GM12878 (cell line): ENCODE measurements around the gene CAPNS2. TPM values are rescaled to one million over a fixed set of nuclear protein-coding genes. Genes with fewer than 3 reads are reported as not detected.

Experiments used
- ATAC-seq: fragments of 200-7000 bp; cut with Tn5 transposase; 3 replicates; pipeline ENCODE4 v1.9.1; 2020; ENCODE audit warnings: mild to moderate bottlenecking, moderate library complexity
- BruUV-seq: library from RNA; stranded (reverse); fragments of 400-500 nt; replicated peaks from 2 replicates; lab custom pipeline; 2021; lab: Mats Ljungman, UMichigan
- CTCF ChIA-PET: fragments of 300-600 bp; sonication (Branson Sonifier 250); formaldehyde crosslinking; extraction: SDS; loops from one replicate; lab custom pipeline; 2021; ENCODE audit warnings: inconsistent platforms; lab: Yijun Ruan, JAX
- POLR2A ChIA-PET: fragments of 350-600 bp; formaldehyde crosslinking; extraction: SDS; loops from one replicate; lab custom pipeline; 2021; ENCODE audit warnings: inconsistent platforms; lab: Charles Lee
- RAD21 ChIA-PET: fragments of 300-600 bp; sonication (Branson Sonifier 250); formaldehyde crosslinking; loops from one replicate; lab custom pipeline; 2023; ENCODE audit warnings: antibody characterized with exemption; ENCODE audit not compliant: unreplicated experiment; lab: Charles Lee
- SMC1A ChIA-PET: fragments of 300-600 bp; sonication (Branson Sonifier 250); formaldehyde crosslinking; loops from one replicate; lab custom pipeline; 2023; ENCODE audit not compliant: unreplicated experiment, uncharacterized antibody; lab: Charles Lee
- DNase-seq: peaks from one replicate; pipeline ENCODE4 v3.0.0-alpha.2; 2011; ENCODE audit warnings: low read depth, low spot score
- FAIRE-seq: peaks from 3 replicates; lab custom pipeline; 2011; peaks lifted over from hg19 to GRCh38; lab: Jason Lieb, UNC
- H2AFZ ChIP-seq: 2 replicates; pipeline ENCODE4 v1.6.0; 2011; ENCODE audit warnings: low read depth, low read length, control low read depth; ENCODE audit not compliant: control insufficient read depth
- H3K27ac ChIP-seq: 2 replicates; pipeline ENCODE4 v1.5.1; 2011; ENCODE audit warnings: control low read depth; ENCODE audit not compliant: control insufficient read depth, insufficient read depth
- H3K27me3 ChIP-seq, 2 experiments: replicated peaks in 1 of 2; 2 replicates each; pipeline versions ENCODE4 v1.6.0 to v1.6.1; 2011; ENCODE audit warnings: low read length in 1 of 2; ENCODE audit not compliant: control insufficient read depth in 2 of 2, insufficient read depth in 2 of 2
- H3K36me3 ChIP-seq, 2 experiments: 2 replicates each; pipeline ENCODE4 v1.5.1; 2011; ENCODE audit warnings: low read length in 1 of 2; ENCODE audit not compliant: control insufficient read depth in 2 of 2, insufficient read depth in 2 of 2
- H3K4me1 ChIP-seq: 2 replicates; pipeline ENCODE4 v1.6.1; 2011; ENCODE audit warnings: mild to moderate bottlenecking, low read length, moderate library complexity, mixed read lengths; ENCODE audit not compliant: control insufficient read depth, insufficient read depth
- H3K4me2 ChIP-seq: 2 replicates; pipeline ENCODE4 v1.6.0; 2011; ENCODE audit warnings: control low read depth; ENCODE audit not compliant: control insufficient read depth, insufficient read depth
- H3K4me3 ChIP-seq: fragments of 200-600 bp; sonication (generic); 2 replicates; pipeline ENCODE4 v1.5.1; 2016
- H3K79me2 ChIP-seq: 2 replicates; pipeline ENCODE4 v1.6.0; 2011; ENCODE audit warnings: low read length; ENCODE audit not compliant: control insufficient read depth, insufficient read depth
- H3K9ac ChIP-seq: 2 replicates; pipeline ENCODE4 v1.8.0; 2011; ENCODE audit warnings: low read length, control low read depth, mixed read lengths; ENCODE audit not compliant: control insufficient read depth, insufficient read depth
- H3K9me3 ChIP-seq: replicated peaks from 3 replicates; pipeline ENCODE4 v1.5.1; 2011; ENCODE audit warnings: mild to moderate bottlenecking, low read length; ENCODE audit not compliant: control insufficient read depth, insufficient read depth
- H4K20me1 ChIP-seq: 2 replicates; pipeline ENCODE4 v1.6.0; 2011; ENCODE audit not compliant: control insufficient read depth, insufficient read depth
- CEBPB ChIP-seq, 2 experiments: fragments of 150-350 bp in 1 of 2; IDR thresholded peaks; 2 replicates each; pipeline ENCODE4 v1.6.1; 2012 to 2014; ENCODE audit warnings: low read depth in 2 of 2, low read length in 2 of 2, borderline replicate concordance in 1 of 2, inconsistent platforms in 1 of 2
- CHD4 ChIP-seq: fragments of 200-600 bp; sonication (generic); IDR thresholded peaks from 2 replicates; pipeline ENCODE4 v1.6.1; 2016; ENCODE audit warnings: mild to moderate bottlenecking
- EP300 ChIP-seq, 2 experiments: fragments of 150-350 bp in 1 of 2; IDR thresholded peaks; 2 replicates each; pipeline ENCODE4 v1.6.1; 2011 to 2012; ENCODE audit warnings: low read depth in 2 of 2, low read length in 2 of 2, borderline replicate concordance in 1 of 2, improper control_type of control experiment in 1 of 2, inconsistent platforms in 1 of 2; ENCODE audit not compliant: control insufficient read depth in 1 of 2
- IRF4 ChIP-seq: IDR thresholded peaks from 2 replicates; pipeline ENCODE4 v1.6.1; 2011; ENCODE audit warnings: low read depth, low read length
- MEF2B ChIP-seq: fragments of 450-650 bp; IDR thresholded peaks from 2 replicates; pipeline ENCODE4 v1.6.1; 2018; ENCODE audit warnings: mild to moderate bottlenecking, moderate library complexity; ENCODE audit not compliant: partially characterized antibody, poor library complexity, severe bottlenecking
- POLR2AphosphoS5 ChIP-seq: IDR thresholded peaks from 2 replicates; pipeline ENCODE4 v1.6.1; 2011; ENCODE audit warnings: mild to moderate bottlenecking, low read length, inconsistent platforms
- RAD51 ChIP-seq: fragments of 450-650 bp; IDR thresholded peaks from 2 replicates; pipeline ENCODE4 v1.6.1; 2016; ENCODE audit warnings: moderate library complexity, mild to moderate bottlenecking, inconsistent platforms
- RUNX3 ChIP-seq: IDR thresholded peaks from 2 replicates; pipeline ENCODE4 v1.6.1; 2012; ENCODE audit warnings: low read length, inconsistent platforms
- SMAD1 ChIP-seq: fragments of 450-650 bp; IDR thresholded peaks from 2 replicates; pipeline ENCODE4 v1.6.1; 2018; ENCODE audit warnings: mild to moderate bottlenecking, low read depth; ENCODE audit not compliant: partially characterized antibody
- SPI1 ChIP-seq: IDR thresholded peaks from 2 replicates; pipeline ENCODE4 v1.6.1; 2011; ENCODE audit warnings: low read depth, mild to moderate bottlenecking, low read length, moderate library complexity, borderline replicate concordance; ENCODE audit not compliant: insufficient read depth
- TAF1 ChIP-seq: IDR thresholded peaks from 2 replicates; pipeline ENCODE4 v1.6.1; 2011; ENCODE audit warnings: mild to moderate bottlenecking, low read depth, low read length, borderline replicate concordance
- TBL1XR1 ChIP-seq: IDR thresholded peaks from 2 replicates; pipeline ENCODE4 v1.6.1; 2012; ENCODE audit warnings: low read depth, low read length, improper control_type of control experiment
- WRNIP1 ChIP-seq: IDR thresholded peaks from 2 replicates; pipeline ENCODE4 v1.6.1; 2011; ENCODE audit warnings: low read depth, low read length, improper control_type of control experiment, borderline replicate concordance
- ZNF622 ChIP-seq: fragments of 450-650 bp; IDR thresholded peaks from 2 replicates; pipeline ENCODE4 v1.6.1; 2017; ENCODE audit warnings: mild to moderate bottlenecking, inconsistent platforms
- WGBS: methylation state at CpG from one replicate; pipeline ENCODE4 v1.1.6; 2016; ENCODE audit warnings: low lambda C conversion rate; ENCODE audit not compliant: insufficient replicate concordance, insufficient coverage; ENCODE audit errors: missing lambda C conversion rate; 5-methylcytosine and 5-hydroxymethylcytosine counted together
- in situ Hi-C: fragments of 300-500 bp; cut with MboI; formaldehyde crosslinking; loops from 9 replicates; pipeline ENCODE4 v1.14.3; 2018; ENCODE audit warnings: mixed read lengths
- intact Hi-C: fragments of 100-400 bp; cut with micrococcal nuclease; formaldehyde crosslinking; loops from one replicate; pipeline ENCODE4 v1.14.2; 2022; ENCODE audit not compliant: unreplicated experiment
- polyA plus RNA-seq, 11 experiments: library from polyadenylated mRNA; depleted of rRNA in 4 of 11; unstranded in 6 of 11; stranded (reverse) in 5 of 11; fragments of >200 nt; fragmentation: Nextera tagmentation in 4 of 11; fragmentation: Illumina TruSeq in 1 of 11; extraction: Ambion mirVana in 4 of 11; extraction: Trizol in 1 of 11; gene quantifications; 1 replicate in 1 of 11; 2 replicates in 10 of 11; pipeline versions ENCODE4 v1.2.1 to v1.2.3, GENCODE V29; 2011 to 2016; ENCODE audit warnings: inconsistent platforms in 2 of 11, missing spikeins in 2 of 11, low read depth in 1 of 11
- total RNA-seq, 4 experiments: library from RNA; depleted of rRNA in 3 of 4; stranded (reverse); fragments of >200 nt in 3 of 4; fragmentation: Illumina TruSeq in 1 of 4; extraction: Trizol in 1 of 4; gene quantifications; 2 replicates each; pipeline versions ENCODE4 v1.2.1 to v1.2.3, GENCODE V29; 2013 to 2021
- TF ChIP-seq, protein P1 (sequence below): fragments of 450-650 bp; IDR thresholded peaks from 2 replicates; pipeline ENCODE4 v1.6.1; 2016; ENCODE audit warnings: mild to moderate bottlenecking
- TF ChIP-seq, protein P2 (sequence below): fragments of 450-650 bp; IDR thresholded peaks from 2 replicates; pipeline ENCODE4 v1.6.1; 2017; ENCODE audit warnings: mild to moderate bottlenecking

Gene CAPNS2
- total and polyA plus RNA-seq, 10 of the 15 experiments (the other 5 are each of a cell fraction or from before 2014, with no cell fraction given): not detected

DNA sequence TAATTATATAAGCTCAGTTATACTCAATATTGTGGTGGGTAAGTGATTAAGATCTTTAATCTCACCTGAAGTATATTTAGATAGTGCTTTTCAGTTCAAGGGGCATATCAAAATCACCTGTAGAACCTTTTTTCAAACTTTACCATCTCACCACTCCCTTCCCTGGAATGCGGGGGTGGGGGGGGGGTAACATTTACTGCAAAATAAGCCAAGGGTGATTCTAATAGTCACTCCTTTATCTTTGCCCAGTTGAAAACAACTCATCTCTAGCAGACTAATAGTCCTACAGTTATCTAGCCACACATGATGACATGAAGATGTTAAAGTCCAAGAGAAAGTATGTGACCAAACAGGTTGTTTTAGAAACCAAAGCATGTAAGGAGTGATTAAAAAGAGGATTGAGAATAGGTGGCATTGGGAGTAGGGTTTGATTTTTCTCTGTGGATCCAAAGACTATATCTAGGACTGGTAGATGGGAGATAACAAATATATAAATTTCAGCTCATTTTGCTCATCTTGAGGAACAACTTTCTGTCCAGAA lies 36.1 kb upstream of the CAPNS2 start:
- POLR2A ChIA-PET: no interaction called here
- Histone ChIP-seq H2AFZ (no peak overlapping the region), H4K20me1 (no peaks in the 10 kb centered on the region), H3K9me3 (no peaks in the 10 kb centered on the region), H3K27me3 (no peaks in the 10 kb centered on the region), H3K4me1 (no peaks in the 10 kb centered on the region), H3K36me3 (no peaks in the 10 kb centered on the region), H3K4me2 (no peak overlapping the region)
- 25% methylated on average over 1 of the region's 1 CpG for WGBS
- RAD21 ChIA-PET: interaction anchor here (1.6 kb wide), 1 partner anchor 66 kb away, joined by 3 read pairs; no protein-coding TSS in a partner anchor
- FAIRE-seq: no peak
- TF ChIP-seq, protein P1, sequence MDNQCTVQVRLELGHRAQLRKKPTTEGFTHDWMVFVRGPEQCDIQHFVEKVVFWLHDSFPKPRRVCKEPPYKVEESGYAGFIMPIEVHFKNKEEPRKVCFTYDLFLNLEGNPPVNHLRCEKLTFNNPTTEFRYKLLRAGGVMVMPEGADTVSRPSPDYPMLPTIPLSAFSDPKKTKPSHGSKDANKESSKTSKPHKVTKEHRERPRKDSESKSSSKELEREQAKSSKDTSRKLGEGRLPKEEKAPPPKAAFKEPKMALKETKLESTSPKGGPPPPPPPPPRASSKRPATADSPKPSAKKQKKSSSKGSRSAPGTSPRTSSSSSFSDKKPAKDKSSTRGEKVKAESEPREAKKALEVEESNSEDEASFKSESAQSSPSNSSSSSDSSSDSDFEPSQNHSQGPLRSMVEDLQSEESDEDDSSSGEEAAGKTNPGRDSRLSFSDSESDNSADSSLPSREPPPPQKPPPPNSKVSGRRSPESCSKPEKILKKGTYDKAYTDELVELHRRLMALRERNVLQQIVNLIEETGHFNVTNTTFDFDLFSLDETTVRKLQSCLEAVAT: no peak
- TF ChIP-seq EP300 (IDR thresholded peaks at IDR 0.05; ENCODE audit: borderline replicate concordance in 1 of 2, control insufficient read depth in 1 of 2, low read depth in 2 of 2, low read length in 2 of 2): no peak
- no peak for TF ChIP-seq SMAD1
- TF ChIP-seq IRF4: no peak
- no peak for TF ChIP-seq RAD51
- TF ChIP-seq, protein P2, sequence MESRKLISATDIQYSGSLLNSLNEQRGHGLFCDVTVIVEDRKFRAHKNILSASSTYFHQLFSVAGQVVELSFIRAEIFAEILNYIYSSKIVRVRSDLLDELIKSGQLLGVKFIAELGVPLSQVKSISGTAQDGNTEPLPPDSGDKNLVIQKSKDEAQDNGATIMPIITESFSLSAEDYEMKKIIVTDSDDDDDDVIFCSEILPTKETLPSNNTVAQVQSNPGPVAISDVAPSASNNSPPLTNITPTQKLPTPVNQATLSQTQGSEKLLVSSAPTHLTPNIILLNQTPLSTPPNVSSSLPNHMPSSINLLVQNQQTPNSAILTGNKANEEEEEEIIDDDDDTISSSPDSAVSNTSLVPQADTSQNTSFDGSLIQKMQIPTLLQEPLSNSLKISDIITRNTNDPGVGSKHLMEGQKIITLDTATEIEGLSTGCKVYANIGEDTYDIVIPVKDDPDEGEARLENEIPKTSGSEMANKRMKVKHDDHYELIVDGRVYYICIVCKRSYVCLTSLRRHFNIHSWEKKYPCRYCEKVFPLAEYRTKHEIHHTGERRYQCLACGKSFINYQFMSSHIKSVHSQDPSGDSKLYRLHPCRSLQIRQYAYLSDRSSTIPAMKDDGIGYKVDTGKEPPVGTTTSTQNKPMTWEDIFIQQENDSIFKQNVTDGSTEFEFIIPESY: no peak
- TF ChIP-seq POLR2AphosphoS5: no peak
- no peak for TF ChIP-seq CEBPB (IDR thresholded peaks at IDR 0.05; ENCODE audit: borderline replicate concordance in 1 of 2, low read depth in 2 of 2, low read length in 2 of 2)
- TF ChIP-seq CHD4: no peak
- no peak for TF ChIP-seq MEF2B
- TF ChIP-seq TBL1XR1: no peak
- TF ChIP-seq ZNF622: no peak
- no peak for TF ChIP-seq TAF1
- TF ChIP-seq RUNX3: no peak
- no peak for TF ChIP-seq WRNIP1
- no peak for TF ChIP-seq SPI1
- TF ChIP-seq, all 136 proteins: peak for 0
- no TSS peak for BruUV-seq
- DNase-seq (no peak), ATAC-seq (no peak)
- in situ Hi-C loops: no loop called here
- no peak overlapping the region for H3K9ac ChIP-seq
- H3K4me3 ChIP-seq: no peak overlapping the region
- H3K79me2 ChIP-seq: no peaks in the 10 kb centered on the region
- intact Hi-C loops: no loop called here
- CTCF ChIA-PET: interaction anchor here (0.7 to 2.2 kb wide), 3 partner anchors 16 to 564 kb away, joined by 3 to 5 read pairs (median 3); no protein-coding TSS in a partner anchor
- SMC1A ChIA-PET: no interaction called here
- no peak overlapping the region for H3K27ac ChIP-seq
